ENCODE measurements around the gene MATN1. TPM values are rescaled to one million over a fixed set of nuclear protein-coding genes. Genes with fewer than 3 reads are reported as not detected.

The MATN1 gene
- total RNA-seq, 2 experiments from 2014 or later: 0.28 to 0.42 TPM

GRCh38 chr1:30696831-30697230, 26.6 kb downstream of the MATN1 start:
- POLR2A ChIA-PET: no interaction called here
- no peak overlapping the region for H3K27ac ChIP-seq (ENCODE audit: low read depth, low read length, poor library complexity, severe bottlenecking)
- no peak overlapping the region for H2AFZ ChIP-seq (ENCODE audit: low read length)
- H3K36me3 ChIP-seq (ENCODE audit: insufficient read depth, low read length): no peaks in the 10 kb centered on the region
- no peaks in the 10 kb centered on the region for H4K20me1 ChIP-seq (ENCODE audit: insufficient read depth, low read length)
- H3K4me1 ChIP-seq (ENCODE audit: insufficient read depth, low read length, poor library complexity, severe bottlenecking): no peaks in the 10 kb centered on the region
- CTCF ChIA-PET (ENCODE audit: unreplicated experiment): no interaction called here
- H3K9me3 ChIP-seq (ENCODE audit: low read length): no peaks in the 10 kb centered on the region
- intact Hi-C loops (cut with micrococcal nuclease; ENCODE audit: unreplicated experiment): no loop called here
- no TSS peak for BruUV-seq (replicated peaks)
- DNase-seq (ENCODE audit: low spot score): no peak
- TF ChIP-seq EZH2phosphoT487 (IDR thresholded peaks at IDR 0.05; ENCODE audit: borderline replicate concordance, low read depth, low read length): no peak
- no peak for TF ChIP-seq CTCF (conservative IDR thresholded peaks at IDR 0.05; ENCODE audit: low read length)
- no peaks in the 10 kb centered on the region for H3K9me2 ChIP-seq (ENCODE audit: insufficient read depth, low read length)
- H3K4me2 ChIP-seq (ENCODE audit: low read length): no peak overlapping the region
- no peak overlapping the region for H3K4me3 ChIP-seq (ENCODE audit: low read depth, low read length, poor library complexity, severe bottlenecking)
- H3K79me2 ChIP-seq (ENCODE audit: insufficient read depth, low read depth, low read length): no peaks in the 10 kb centered on the region

- Histone ChIP-seq H3K9me2 (ENCODE audit: insufficient read depth, low read length) (no peaks in the 10 kb centered on the region), H3K4me1 (ENCODE audit: insufficient read depth, low read length, poor library complexity, severe bottlenecking) (no peaks in the 10 kb centered on the region), H3K36me3 (ENCODE audit: insufficient read depth, low read length) (no peaks in the 10 kb centered on the region), H3K4me2 (ENCODE audit: low read length) (no peak overlapping the region), H4K20me1 (ENCODE audit: insufficient read depth, low read length) (no peaks in the 10 kb centered on the region), H3K4me3 (ENCODE audit: low read depth, low read length, poor library complexity, severe bottlenecking) (no peak overlapping the region), H2AFZ (ENCODE audit: low read length) (no peak overlapping the region), H3K27ac (ENCODE audit: low read depth, low read length, poor library complexity, severe bottlenecking) (no peak overlapping the region), H3K9me3 (ENCODE audit: low read length) (no peaks in the 10 kb centered on the region), H3K79me2 (ENCODE audit: insufficient read depth, low read depth, low read length) (no peaks in the 10 kb centered on the region)
- no peak for TF ChIP-seq EZH2phosphoT487 (IDR thresholded peaks at IDR 0.05; ENCODE audit: borderline replicate concordance, low read depth, low read length)
- no peak for TF ChIP-seq CTCF (conservative IDR thresholded peaks at IDR 0.05; ENCODE audit: low read length)
- DNase-seq (ENCODE audit: low spot score): no peak
- intact Hi-C loops (cut with micrococcal nuclease; ENCODE audit: unreplicated experiment): no loop called here
- ChIA-PET POLR2A (no interaction called here), CTCF (ENCODE audit: unreplicated experiment) (no interaction called here)
- no TSS peak for BruUV-seq (replicated peaks)
These were observed 27.9 kb downstream of the MATN1 start for GRCh38 chr1:30695439-30695841.

DNA sequence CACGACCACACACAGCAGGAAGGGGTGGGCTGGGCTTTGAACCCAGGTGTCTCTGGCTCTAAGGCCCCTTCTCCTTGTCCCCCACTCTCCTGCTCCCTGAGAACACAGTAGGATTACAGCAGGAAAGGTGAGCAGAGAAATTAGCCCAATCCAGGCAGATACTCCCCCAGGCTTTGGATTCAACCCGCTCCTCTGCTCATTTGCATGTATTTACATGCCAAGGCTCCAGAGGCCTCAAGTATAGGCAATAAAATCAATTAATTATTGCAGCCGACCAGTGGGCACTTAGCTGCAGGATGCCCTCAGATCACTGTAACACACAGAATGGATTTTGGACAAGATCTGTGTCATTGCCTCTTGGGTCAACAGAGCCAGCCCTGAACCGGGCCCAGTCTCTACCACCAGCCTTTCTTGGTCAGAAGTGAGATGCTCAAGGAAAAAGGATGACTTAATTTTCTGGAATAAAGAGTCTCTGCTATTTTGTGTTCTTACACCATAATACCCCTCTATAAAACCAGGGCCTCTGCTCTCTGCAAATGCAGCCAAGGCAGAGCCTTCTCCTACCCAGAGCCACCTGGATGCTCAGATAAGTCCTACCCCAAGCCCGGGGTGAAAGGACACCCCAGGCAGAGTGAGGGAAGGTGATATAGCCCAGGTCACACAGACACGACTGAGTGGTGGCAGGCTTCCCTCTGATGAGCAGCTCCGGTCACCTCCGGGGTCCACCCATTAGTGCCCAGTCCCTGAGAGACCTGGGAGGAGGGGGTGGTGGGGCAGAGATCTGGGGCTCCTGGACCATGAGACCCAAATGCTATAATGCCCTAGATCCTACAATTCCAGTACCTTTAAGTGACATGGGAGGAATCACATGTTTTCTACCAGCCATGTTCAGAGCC, 28.9 kb downstream of the MATN1 start:
- intact Hi-C loops (cut with micrococcal nuclease; ENCODE audit: unreplicated experiment): no loop called here
- Histone ChIP-seq H3K27ac (ENCODE audit: low read depth, low read length, poor library complexity, severe bottlenecking) (no peak overlapping the region), H3K36me3 (ENCODE audit: insufficient read depth, low read length) (no peaks in the 10 kb centered on the region), H3K79me2 (ENCODE audit: insufficient read depth, low read depth, low read length) (no peaks in the 10 kb centered on the region), H3K4me1 (ENCODE audit: insufficient read depth, low read length, poor library complexity, severe bottlenecking) (no peaks in the 10 kb centered on the region), H3K9me2 (ENCODE audit: insufficient read depth, low read length) (no peaks in the 10 kb centered on the region), H3K4me3 (ENCODE audit: low read depth, low read length, poor library complexity, severe bottlenecking) (no peak overlapping the region), H4K20me1 (ENCODE audit: insufficient read depth, low read length) (no peaks in the 10 kb centered on the region), H3K4me2 (ENCODE audit: low read length) (no peak overlapping the region), H2AFZ (ENCODE audit: low read length) (no peak overlapping the region), H3K9me3 (ENCODE audit: low read length) (no peaks in the 10 kb centered on the region)
- BruUV-seq (replicated peaks): no TSS peak
- ChIA-PET CTCF (ENCODE audit: unreplicated experiment) (no interaction called here), POLR2A (no interaction called here)
- no peak for TF ChIP-seq CTCF (conservative IDR thresholded peaks at IDR 0.05; ENCODE audit: low read length)
- TF ChIP-seq EZH2phosphoT487 (IDR thresholded peaks at IDR 0.05; ENCODE audit: borderline replicate concordance, low read depth, low read length): no peak
- no peak for DNase-seq (ENCODE audit: low spot score)

Data from OCI-LY7 (cell line).